AG04450 (cell line): ENCODE results near the gene RPGRIP1. TPM values are rescaled to one million over a fixed set of nuclear protein-coding genes. Genes with fewer than 3 reads are reported as not detected.
"Not testable (repeated sequence)": the region's sequence is repeated elsewhere in the genome, so short reads cannot be mapped to it uniquely, and the experiment has no call there.

ENCODE experiments used
- CTCF ChIA-PET: fragments of 300-600, 350-600 bp; formaldehyde crosslinking; extraction: SDS; loops from one replicate; lab custom pipeline; 2022; ENCODE audit warnings: antibody characterized with exemption, inconsistent platforms; lab: Charles Lee
- POLR2A ChIA-PET: fragments of 350-600 bp; formaldehyde crosslinking; extraction: SDS; loops from one replicate; lab custom pipeline; 2021; ENCODE audit warnings: antibody characterized with exemption, inconsistent platforms; lab: Yijun Ruan, JAX
- DNase-seq: peaks from one replicate; pipeline ENCODE4 v3.0.0-alpha.2; 2011; ENCODE audit warnings: low read depth, low spot score
- H3K27ac ChIP-seq: one replicate; pipeline ENCODE4 v1.5.1; 2012; ENCODE audit warnings: low read depth, low read length, control low read depth
- H3K27me3 ChIP-seq: one replicate; pipeline ENCODE4 v1.6.0; 2012; ENCODE audit warnings: low read length; ENCODE audit not compliant: control insufficient read depth, insufficient read depth
- H3K4me3 ChIP-seq: 2 replicates; pipeline ENCODE4 v1.5.1; 2011; ENCODE audit warnings: mild to moderate bottlenecking, low read depth, low read length, control low read depth
- H3K9me3 ChIP-seq: 2 replicates; pipeline ENCODE4 v1.5.1; 2012; ENCODE audit warnings: low read length; ENCODE audit not compliant: control insufficient read depth, insufficient read depth
- polyA plus RNA-seq: library from polyadenylated mRNA; depleted of rRNA; stranded (reverse); fragments of >200 nt; gene quantifications from 2 replicates; pipeline ENCODE4 v1.2.3, GENCODE V29; 2011
- TF ChIP-seq, protein P1 (sequence below): IDR thresholded peaks from 2 replicates; pipeline ENCODE4 v1.5.1; 2011; ENCODE audit warnings: low read depth, low read length, control low read depth, inconsistent platforms

The RPGRIP1 gene
- polyA plus RNA-seq, 1 experiment = not detected

DNA sequence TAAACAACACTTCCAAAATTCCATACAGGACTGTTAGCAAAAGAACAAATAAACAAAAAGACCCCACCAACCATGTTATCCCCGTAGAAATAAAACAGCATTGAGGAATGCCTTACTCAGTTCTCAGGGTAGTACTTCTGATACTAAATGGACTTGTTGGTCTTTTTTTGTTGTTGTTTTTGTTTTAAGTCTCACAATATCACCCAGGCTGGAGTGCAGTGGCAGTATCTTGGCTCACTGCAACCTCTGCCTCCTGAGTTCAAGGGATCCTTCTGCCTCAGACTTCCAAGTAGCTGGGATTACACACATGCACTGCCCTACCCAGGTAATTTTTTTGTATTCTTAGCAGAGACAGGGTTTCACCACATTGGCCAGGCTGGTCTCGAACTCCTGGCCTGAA, 27.7 kb upstream of the RPGRIP1 start:
- H3K4me3 ChIP-seq = no peak overlapping the region
- TF ChIP-seq, protein P1, sequence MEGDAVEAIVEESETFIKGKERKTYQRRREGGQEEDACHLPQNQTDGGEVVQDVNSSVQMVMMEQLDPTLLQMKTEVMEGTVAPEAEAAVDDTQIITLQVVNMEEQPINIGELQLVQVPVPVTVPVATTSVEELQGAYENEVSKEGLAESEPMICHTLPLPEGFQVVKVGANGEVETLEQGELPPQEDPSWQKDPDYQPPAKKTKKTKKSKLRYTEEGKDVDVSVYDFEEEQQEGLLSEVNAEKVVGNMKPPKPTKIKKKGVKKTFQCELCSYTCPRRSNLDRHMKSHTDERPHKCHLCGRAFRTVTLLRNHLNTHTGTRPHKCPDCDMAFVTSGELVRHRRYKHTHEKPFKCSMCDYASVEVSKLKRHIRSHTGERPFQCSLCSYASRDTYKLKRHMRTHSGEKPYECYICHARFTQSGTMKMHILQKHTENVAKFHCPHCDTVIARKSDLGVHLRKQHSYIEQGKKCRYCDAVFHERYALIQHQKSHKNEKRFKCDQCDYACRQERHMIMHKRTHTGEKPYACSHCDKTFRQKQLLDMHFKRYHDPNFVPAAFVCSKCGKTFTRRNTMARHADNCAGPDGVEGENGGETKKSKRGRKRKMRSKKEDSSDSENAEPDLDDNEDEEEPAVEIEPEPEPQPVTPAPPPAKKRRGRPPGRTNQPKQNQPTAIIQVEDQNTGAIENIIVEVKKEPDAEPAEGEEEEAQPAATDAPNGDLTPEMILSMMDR = no peak
- no peaks in the 10 kb centered on the region for H3K27me3 ChIP-seq
- no peak overlapping the region for H3K27ac ChIP-seq
- H3K9me3 ChIP-seq = no peaks in the 10 kb centered on the region
- POLR2A ChIA-PET = no interaction called here
- DNase-seq = no peak
- CTCF ChIA-PET = no interaction called here

DNA sequence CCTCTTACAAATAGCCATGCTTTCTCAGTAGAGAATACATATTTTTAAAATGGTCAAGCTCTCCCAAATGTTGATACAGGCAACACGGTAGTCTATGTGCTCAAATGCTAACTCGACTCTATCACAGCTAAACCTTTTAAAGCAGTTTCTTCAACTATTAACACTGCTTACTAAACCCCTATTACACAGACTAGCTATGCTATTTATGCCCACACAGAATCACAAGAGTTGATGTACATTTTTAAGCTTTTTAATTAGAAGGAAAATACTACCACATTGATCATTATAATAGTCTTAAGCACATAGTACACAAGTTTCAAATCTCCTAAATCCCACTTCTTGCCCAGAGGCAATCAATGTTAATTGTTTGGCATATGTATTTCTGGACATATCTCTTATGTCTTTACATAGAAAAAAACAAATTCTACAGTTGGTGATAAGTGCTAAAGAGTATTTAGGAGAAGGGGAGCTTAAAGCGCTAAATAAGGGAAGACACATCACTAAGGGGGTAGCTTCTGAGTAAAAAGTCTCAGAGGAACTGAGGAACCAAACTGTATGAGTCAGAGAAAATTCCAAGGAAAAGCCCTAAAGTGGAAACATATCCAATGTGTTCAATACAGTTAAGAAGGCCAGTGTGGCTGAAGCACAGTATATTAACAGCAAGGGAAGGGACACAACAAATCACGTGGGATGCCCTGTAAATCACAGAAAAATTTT, 24.3 kb upstream of the RPGRIP1 start:
- H3K27me3 ChIP-seq = no peaks in the 10 kb centered on the region
- DNase-seq = no peak
- ChIA-PET POLR2A (interaction anchor here (0.6 to 1.2 kb wide), 3 partner anchors 9 to 81 kb away, joined by 4 to 9 read pairs (median 5); no protein-coding TSS in a partner anchor), CTCF (interaction anchor here (1.2 to 2.9 kb wide), 3 partner anchors 13 to 243 kb away, joined by 3 to 18 read pairs (median 4); no protein-coding TSS in a partner anchor)
- TF ChIP-seq, protein P1 = no peak
- H3K27ac ChIP-seq = no peak overlapping the region
- H3K4me3 ChIP-seq = no peak overlapping the region
- no peaks in the 10 kb centered on the region for H3K9me3 ChIP-seq

DNA sequence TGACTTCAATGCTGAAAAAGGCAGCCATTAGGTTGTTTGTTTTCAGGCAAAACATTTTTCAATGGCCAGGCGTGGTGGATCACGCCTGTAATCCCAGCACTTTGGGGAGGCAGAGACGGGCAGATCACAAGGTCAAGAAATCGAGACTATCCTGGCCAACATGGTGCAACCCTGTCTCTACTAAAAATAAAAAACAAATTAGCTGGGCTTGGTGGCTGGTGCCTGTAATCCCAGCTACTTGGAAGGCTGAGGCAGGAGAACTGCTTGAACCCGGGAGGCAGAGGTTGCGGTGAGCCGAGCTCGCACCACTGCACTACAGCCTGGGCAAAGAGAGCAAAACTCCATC, 23.8 kb upstream of the RPGRIP1 start:
- POLR2A ChIA-PET = interaction anchor here (1.1 to 1.2 kb wide), 2 partner anchors 9 to 10 kb away, joined by 3 to 5 read pairs; no protein-coding TSS in a partner anchor
- H3K4me3 ChIP-seq, H3K27ac ChIP-seq, H3K9me3 ChIP-seq, H3K27me3 ChIP-seq, DNase-seq: not testable (repeated sequence)
- CTCF ChIA-PET = interaction anchor here (1.3 to 2.9 kb wide), 2 partner anchors 13 to 16 kb away, joined by 4 to 18 read pairs; no protein-coding TSS in a partner anchor

DNA sequence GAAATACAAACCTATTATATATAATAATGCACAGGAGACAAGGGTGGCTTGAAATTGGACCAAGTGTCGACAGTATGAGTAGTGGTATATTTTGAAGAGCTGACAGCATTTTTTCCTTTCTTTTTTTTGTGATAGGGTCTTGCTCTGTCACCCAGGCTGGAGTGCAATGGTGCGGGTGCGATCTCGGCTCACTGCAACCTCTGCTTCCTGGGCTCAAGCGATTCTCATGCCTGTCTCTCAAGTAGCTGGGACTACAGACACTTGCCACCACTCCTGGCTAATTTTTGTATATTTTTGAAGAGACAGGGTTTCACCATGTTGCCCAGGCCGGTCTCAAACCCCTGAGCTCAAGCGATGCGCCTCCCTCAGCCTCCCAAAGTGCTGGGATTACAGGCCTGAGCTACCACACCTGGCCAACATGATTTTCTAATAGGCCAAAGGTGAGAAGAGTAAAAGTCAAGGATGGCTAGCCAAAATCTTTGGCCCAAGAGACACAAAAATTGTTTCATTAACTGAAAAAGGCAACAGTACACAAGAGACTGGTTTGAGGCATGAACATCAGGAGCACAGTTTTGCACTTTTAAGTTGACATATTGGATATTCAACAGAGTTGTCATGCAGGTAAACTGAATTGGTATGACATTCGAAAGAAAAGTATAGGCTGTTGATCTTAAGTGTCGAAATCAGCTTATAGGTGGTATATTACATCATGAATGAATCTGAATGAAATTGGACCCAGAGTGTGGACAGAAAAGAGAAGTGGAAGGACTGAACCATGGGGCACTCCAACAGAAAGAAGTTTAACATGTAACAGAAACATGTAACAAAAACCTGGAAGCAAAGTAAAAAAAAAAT, 23.1 kb upstream of the RPGRIP1 start:
- H3K9me3 ChIP-seq = no peaks in the 10 kb centered on the region
- no peak for DNase-seq
- POLR2A ChIA-PET = interaction anchor here (0.7 to 1.1 kb wide), 2 partner anchors 8 to 796 kb away, joined by 3 read pairs; no protein-coding TSS in a partner anchor
- peak overlapping the region; percentile 22 for H3K27ac ChIP-seq
- no peak overlapping the region for H3K4me3 ChIP-seq
- TF ChIP-seq, protein P1 = no peak
- H3K27me3 ChIP-seq = no peaks in the 10 kb centered on the region
- CTCF ChIA-PET = interaction anchor here (0.5 to 2.9 kb wide), 4 partner anchors 16 to 455 kb away, joined by 3 to 18 read pairs (median 3); partner anchors contain the start of gene CHD8

DNA sequence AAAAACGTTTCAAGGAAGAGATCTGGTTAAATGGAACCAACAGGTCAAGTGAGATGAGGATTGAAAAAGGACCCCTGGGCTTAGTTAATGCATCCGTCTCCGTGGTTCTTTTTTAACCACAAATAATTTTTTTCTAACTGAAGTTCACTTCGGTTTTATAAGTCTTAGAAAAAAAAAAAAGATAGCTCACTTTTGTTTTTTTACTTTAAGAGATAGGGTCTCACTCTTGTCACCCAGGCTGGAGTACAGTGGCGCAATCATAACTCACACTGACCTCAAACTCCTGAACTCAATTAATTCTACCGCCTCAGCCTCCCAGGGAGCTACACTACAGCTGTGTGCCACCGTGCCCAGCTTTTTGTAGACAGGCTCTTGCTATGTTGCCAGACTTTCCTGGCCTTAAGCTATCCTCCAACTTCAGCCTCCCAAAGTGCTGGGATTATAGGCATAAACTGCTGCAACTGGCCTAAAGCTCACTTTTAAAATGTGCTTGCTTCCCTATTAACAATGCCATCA, 22.4 kb upstream of the RPGRIP1 start:
- no peaks in the 10 kb centered on the region for H3K27me3 ChIP-seq
- H3K9me3 ChIP-seq = no peaks in the 10 kb centered on the region
- TF ChIP-seq, protein P1 = no peak
- no peak overlapping the region for H3K4me3 ChIP-seq
- ChIA-PET POLR2A (interaction anchor here (0.6 to 0.8 kb wide), 3 partner anchors 10 to 883 kb away, joined by 3 to 8 read pairs (median 6); no protein-coding TSS in a partner anchor), CTCF (interaction anchor here (0.7 to 1.3 kb wide), 2 partner anchors 199 to 454 kb away, joined by 3 read pairs; partner anchors contain the start of gene CHD8)
- DNase-seq = no peak
- peak overlapping the region; percentile 24 for H3K27ac ChIP-seq
